A549 (cell line): Measurements from ENCODE around the gene CHST13. TPM values are rescaled to one million over a fixed set of nuclear protein-coding genes. Genes with fewer than 3 reads are reported as not detected.

Experiments
- ATAC-seq, 2 experiments: fragments of 200-7000 bp in 1 of 2; fragments of >200 bp in 1 of 2; cut with Nextera tagmentation in 1 of 2; cut with Tn5 transposase in 1 of 2; 3 replicates each; pipeline versions ENCODE4 v1.8.0 to v1.9.1; 2018 to 2020; ENCODE audit warnings: mild to moderate bottlenecking in 1 of 2, moderate library complexity in 1 of 2
- CTCF ChIA-PET: fragments of 300-600 bp; sonication (Branson Sonifier 250); formaldehyde crosslinking; extraction: SDS; loops from one replicate; lab custom pipeline; 2021; ENCODE audit warnings: antibody characterized with exemption, inconsistent platforms; lab: Yijun Ruan, JAX
- POLR2A ChIA-PET: fragments of 350-600 bp; formaldehyde crosslinking; extraction: SDS; loops from one replicate; lab custom pipeline; 2021; ENCODE audit warnings: antibody characterized with exemption, inconsistent platforms; lab: Yijun Ruan, JAX
- DNase-seq, 2 experiments: peaks; one replicate each; pipeline versions ENCODE4 v3.0.0 to v3.0.0-alpha.2; 2011 to 2016; ENCODE audit warnings: low read depth in 1 of 2, low spot score in 1 of 2
- FAIRE-seq: peaks from 2 replicates; lab custom pipeline; 2011; peaks lifted over from hg19 to GRCh38; lab: Jason Lieb, UNC
- H3K27ac ChIP-seq, 2 experiments: fragments of >200 bp; sonication (Bioruptor Twin); formaldehyde crosslinking; 3 replicates each; pipeline ENCODE4 v1.5.1; 2016 to 2017
- H3K4me1 ChIP-seq: fragments of >200 bp; sonication (Bioruptor Twin); formaldehyde crosslinking; 3 replicates; pipeline ENCODE4 v1.6.1; 2016
- H3K4me2 ChIP-seq: fragments of >200 bp; sonication (Bioruptor Twin); formaldehyde crosslinking; 3 replicates; pipeline ENCODE4 v1.6.1; 2016
- H3K4me3 ChIP-seq: fragments of >200 bp; sonication (Bioruptor Twin); formaldehyde crosslinking; 3 replicates; pipeline ENCODE4 v1.5.1; 2016
- H3K9me3 ChIP-seq: fragments of >200 bp; sonication (Bioruptor Twin); formaldehyde crosslinking; 3 replicates; pipeline ENCODE4 v1.6.1; 2016
- E2F6 ChIP-seq: IDR thresholded peaks from 2 replicates; pipeline ENCODE4 v1.6.1; 2012; ENCODE audit warnings: low read depth, borderline replicate concordance
- GATA3 ChIP-seq: IDR thresholded peaks from 2 replicates; pipeline ENCODE4 v1.6.1; 2012; ENCODE audit warnings: borderline replicate concordance
- HEYL ChIP-seq: fragments of 250-450 bp; sonication (Bioruptor Pico); IDR thresholded peaks from 2 replicates; pipeline ENCODE4 v1.8.0; 2021; ENCODE audit warnings: mild to moderate bottlenecking, moderate library complexity
- JUNB ChIP-seq: fragments of >200 bp; sonication (Bioruptor Twin); formaldehyde crosslinking; IDR thresholded peaks from 2 replicates; pipeline ENCODE4 v1.6.1; 2016
- KDM1A ChIP-seq: fragments of 200-600 bp; sonication (generic); IDR thresholded peaks from 2 replicates; pipeline ENCODE4 v1.6.1; 2016; ENCODE audit warnings: low read depth, mild to moderate bottlenecking
- MAFK ChIP-seq: fragments of 450-650 bp; IDR thresholded peaks from 2 replicates; pipeline ENCODE4 v1.6.1; 2014; ENCODE audit not compliant: partially characterized antibody
- MYC ChIP-seq: IDR thresholded peaks from 2 replicates; pipeline ENCODE4 v1.6.1; 2012; ENCODE audit warnings: mild to moderate bottlenecking, inconsistent platforms, low read length, improper control_type of control experiment, borderline replicate concordance
- NPAS2 ChIP-seq: fragments of 250-450 bp; sonication (Bioruptor Pico); IDR thresholded peaks from 2 replicates; pipeline ENCODE4 v1.8.0; 2022; ENCODE audit warnings: mild to moderate bottlenecking, moderate library complexity, borderline replicate concordance
- NR3C1 ChIP-seq: fragments of >200 bp; sonication (Bioruptor Twin); formaldehyde crosslinking; IDR thresholded peaks from 3 replicates; pipeline ENCODE4 v1.6.1; 2017
- PHF8 ChIP-seq: fragments of 200-600 bp; sonication (generic); IDR thresholded peaks from 2 replicates; pipeline ENCODE4 v1.6.1; 2016; ENCODE audit warnings: low read depth, mild to moderate bottlenecking, antibody characterized with exemption, moderate library complexity, borderline replicate concordance
- POLR2A ChIP-seq: IDR thresholded peaks from 2 replicates; pipeline ENCODE4 v1.6.1; 2012; ENCODE audit warnings: mild to moderate bottlenecking, low read length
- RAD21 ChIP-seq, 2 experiments: fragments of >200 bp in 1 of 2; sonication (Bioruptor Twin) in 1 of 2; formaldehyde crosslinking in 1 of 2; IDR thresholded peaks in 1 of 2; conservative IDR thresholded peaks in 1 of 2; 2 replicates in 1 of 2; 3 replicates in 1 of 2; pipeline ENCODE4 v1.6.1; 2012 to 2018; ENCODE audit warnings: inconsistent platforms in 1 of 2
- RCOR1 ChIP-seq: fragments of 150-350 bp; IDR thresholded peaks from 2 replicates; pipeline ENCODE4 v1.6.1; 2014; ENCODE audit warnings: antibody characterized with exemption, low read length, low read depth
- RNF2 ChIP-seq: fragments of 200-600 bp; sonication (generic); IDR thresholded peaks from 2 replicates; pipeline ENCODE4 v1.6.1; 2016; ENCODE audit warnings: low read depth, mild to moderate bottlenecking, antibody characterized with exemption, moderate library complexity, borderline replicate concordance
- SREBF2 ChIP-seq: fragments of 450-650 bp; IDR thresholded peaks from 2 replicates; pipeline ENCODE4 v1.6.1; 2014; ENCODE audit warnings: mild to moderate bottlenecking, moderate library complexity
- ZC3H11A ChIP-seq: fragments of 450-650 bp; IDR thresholded peaks from 2 replicates; pipeline ENCODE4 v1.6.1; 2014; ENCODE audit warnings: antibody characterized with exemption, mild to moderate bottlenecking
- ZFP36 ChIP-seq: fragments of 450-650 bp; IDR thresholded peaks from 2 replicates; pipeline ENCODE4 v1.6.1; 2014; ENCODE audit warnings: borderline replicate concordance; ENCODE audit not compliant: partially characterized antibody
- ZNF302 ChIP-seq: fragments of 250-450 bp; sonication (Bioruptor Pico); IDR thresholded peaks from 2 replicates; pipeline ENCODE4 v1.9.0; 2021; ENCODE audit warnings: inconsistent platforms, mild to moderate bottlenecking, moderate library complexity
- ZSCAN20 ChIP-seq: fragments of 250-450 bp; sonication (Bioruptor Pico); IDR thresholded peaks from 2 replicates; pipeline ENCODE4 v1.8.0; 2022; ENCODE audit warnings: mild to moderate bottlenecking, moderate library complexity
- WGBS: methylation state at CpG from one replicate; pipeline ENCODE4 v1.1.6; 2017; ENCODE audit errors: missing lambda C conversion rate; 5-methylcytosine and 5-hydroxymethylcytosine counted together
- polyA plus RNA-seq, 4 experiments: library from polyadenylated mRNA; depleted of rRNA in 3 of 4; stranded (reverse); fragments of >200 nt; fragmentation: RNase III in 1 of 4; extraction: RNeasy Plus Mini Kit Qiagen cat#74134 plus additional on column Dnase treatment in 1 of 4; gene quantifications; 2 replicates in 3 of 4; 3 replicates in 1 of 4; pipeline ENCODE4 v1.2.3, GENCODE V29; 2011 to 2017
- TF ChIP-seq, protein P1 (sequence below): fragments of >200 bp; sonication (Bioruptor Twin); formaldehyde crosslinking; IDR thresholded peaks from 3 replicates; pipeline ENCODE4 v1.6.1; 2016
- TF ChIP-seq, protein P2 (sequence below): fragments of >200 bp; sonication (Bioruptor Twin); formaldehyde crosslinking; IDR thresholded peaks from 2 replicates; pipeline ENCODE4 v1.6.1; 2016
- TF ChIP-seq, protein P3 (sequence below): fragments of 450-650 bp; IDR thresholded peaks from 2 replicates; pipeline ENCODE4 v1.6.1; 2014; ENCODE audit warnings: antibody characterized with exemption

Gene CHST13
- polyA plus RNA-seq, 2 of the 4 experiments (the other 2 are of a cell fraction), result 0.30 to 0.59 TPM

DNA sequence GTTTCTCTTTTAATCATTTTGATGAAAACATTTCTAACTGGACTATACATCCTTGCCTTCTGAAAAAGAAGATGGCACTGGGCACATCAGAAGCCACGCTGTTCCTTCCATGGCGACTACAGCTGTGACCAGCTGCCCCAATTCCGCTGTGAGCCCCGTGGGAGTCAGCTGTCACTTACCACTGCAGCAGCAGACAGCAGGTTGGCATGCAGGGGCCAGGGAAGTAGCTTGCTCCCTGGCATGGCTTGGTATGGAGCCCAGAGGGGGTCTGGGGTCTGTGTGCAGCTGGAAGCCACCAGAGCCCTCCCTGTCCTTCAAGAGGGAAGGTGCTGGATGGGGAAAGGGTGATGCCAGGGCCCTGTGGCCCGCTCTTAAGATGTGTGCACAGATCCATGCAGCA is 43.7 kb upstream of the CHST13 start:
- no peak for ATAC-seq
- CTCF ChIA-PET, result no interaction called here
- TF ChIP-seq, protein P1, sequence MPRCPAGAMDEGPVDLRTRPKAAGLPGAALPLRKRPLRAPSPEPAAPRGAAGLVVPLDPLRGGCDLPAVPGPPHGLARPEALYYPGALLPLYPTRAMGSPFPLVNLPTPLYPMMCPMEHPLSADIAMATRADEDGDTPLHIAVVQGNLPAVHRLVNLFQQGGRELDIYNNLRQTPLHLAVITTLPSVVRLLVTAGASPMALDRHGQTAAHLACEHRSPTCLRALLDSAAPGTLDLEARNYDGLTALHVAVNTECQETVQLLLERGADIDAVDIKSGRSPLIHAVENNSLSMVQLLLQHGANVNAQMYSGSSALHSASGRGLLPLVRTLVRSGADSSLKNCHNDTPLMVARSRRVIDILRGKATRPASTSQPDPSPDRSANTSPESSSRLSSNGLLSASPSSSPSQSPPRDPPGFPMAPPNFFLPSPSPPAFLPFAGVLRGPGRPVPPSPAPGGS, result no peak
- no peak for TF ChIP-seq PHF8
- TF ChIP-seq ZC3H11A, result no peak
- TF ChIP-seq, protein P2, sequence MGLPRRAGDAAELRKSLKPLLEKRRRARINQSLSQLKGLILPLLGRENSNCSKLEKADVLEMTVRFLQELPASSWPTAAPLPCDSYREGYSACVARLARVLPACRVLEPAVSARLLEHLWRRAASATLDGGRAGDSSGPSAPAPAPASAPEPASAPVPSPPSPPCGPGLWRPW, result no peak
- no peak for TF ChIP-seq JUNB
- TF ChIP-seq MAFK, result no peak
- TF ChIP-seq NPAS2 (CRISPR knock-in tag), result no peak
- TF ChIP-seq GATA3, result no peak
- no peak for TF ChIP-seq POLR2A
- TF ChIP-seq ZSCAN20 (CRISPR knock-in tag), result no peak
- no peak for TF ChIP-seq KDM1A
- no peak for TF ChIP-seq ZNF302
- no peak for TF ChIP-seq ZFP36
- no peak for TF ChIP-seq RCOR1
- TF ChIP-seq, protein P3, sequence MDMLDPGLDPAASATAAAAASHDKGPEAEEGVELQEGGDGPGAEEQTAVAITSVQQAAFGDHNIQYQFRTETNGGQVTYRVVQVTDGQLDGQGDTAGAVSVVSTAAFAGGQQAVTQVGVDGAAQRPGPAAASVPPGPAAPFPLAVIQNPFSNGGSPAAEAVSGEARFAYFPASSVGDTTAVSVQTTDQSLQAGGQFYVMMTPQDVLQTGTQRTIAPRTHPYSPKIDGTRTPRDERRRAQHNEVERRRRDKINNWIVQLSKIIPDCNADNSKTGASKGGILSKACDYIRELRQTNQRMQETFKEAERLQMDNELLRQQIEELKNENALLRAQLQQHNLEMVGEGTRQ, result no peak
- TF ChIP-seq, all 56 proteins: peak for 0
- H3K4me2 ChIP-seq, result no peak overlapping the region
- H3K27ac ChIP-seq, result no peak overlapping the region
- H3K4me1 ChIP-seq, result 0 out of 3 replicates have a peak, but pooled peaks cover 3% of the 10 kb centered on the region
- no peaks in the 10 kb centered on the region for H3K9me3 ChIP-seq
- 67% methylated on average over 5 of the region's 5 CpGs for WGBS
- H3K4me3 ChIP-seq, result no peak overlapping the region
- no peak for DNase-seq
- POLR2A ChIA-PET, result no interaction called here
- FAIRE-seq, result no peak

GRCh38 chr3:126480861-126481260 is 43.1 kb upstream of the CHST13 start:
- ATAC-seq (no peak), FAIRE-seq (no peak), DNase-seq (no peak)
- no peak overlapping the region for H3K4me3 ChIP-seq
- TF ChIP-seq MAFK (no peak), RAD21 (conservative IDR thresholded peaks at IDR 0.05 in 1 of 2, IDR thresholded peaks at IDR 0.05 in 1 of 2) (no peak), HEYL (CRISPR knock-in tag) (no peak), E2F6 (no peak), SREBF2 (no peak), RNF2 (no peak), NR3C1 (no peak), JUNB (no peak), MYC (no peak)
- TF ChIP-seq, protein P1, result no peak
- TF ChIP-seq, protein P3, result no peak
- ChIA-PET CTCF (interaction anchor here (0.9 kb wide), 1 partner anchor 11 kb away, joined by 3 read pairs; no protein-coding TSS in a partner anchor), POLR2A (no interaction called here)
- no peak overlapping the region for H3K27ac ChIP-seq
- WGBS, result 66% methylated on average over 7 of the region's 8 CpGs
- no peaks in the 10 kb centered on the region for H3K9me3 ChIP-seq
- no peak overlapping the region for H3K4me2 ChIP-seq
- H3K4me1 ChIP-seq, result 0 out of 3 replicates have a peak, but pooled peaks cover 3% of the 10 kb centered on the region
